Measurements from ENCODE around the gene OLIG2. TPM values are rescaled to one million over a fixed set of nuclear protein-coding genes. Genes with fewer than 3 reads are reported as not detected.

OLIG2 gene
- total and polyA plus RNA-seq, 2 of the 13 experiments (the other 11 are each of a cell fraction or from before 2014, with no cell fraction given) = not detected

GRCh38 chr21:33047231-33047630, 21.5 kb downstream of the OLIG2 start:
- FAIRE-seq (no peak), DNase-seq (ENCODE audit: low spot score) (no peak), ATAC-seq (no peak)
- no peak overlapping the region for H3K9ac ChIP-seq (ENCODE audit: insufficient read depth, low read depth, low read length)
- H3K4me1 ChIP-seq (ENCODE audit: insufficient read depth, low read length) = no peaks in the 10 kb centered on the region
- H3K79me2 ChIP-seq (ENCODE audit: insufficient read depth, low read length) = no peaks in the 10 kb centered on the region
- TF ChIP-seq MYPOP (CRISPR knock-in tag; IDR thresholded peaks at IDR 0.05) = no peak
- TF ChIP-seq ZSCAN29 (CRISPR knock-in tag; conservative IDR thresholded peaks at IDR 0.05) = no peak
- TF ChIP-seq ATRX (CRISPR knock-in tag; IDR thresholded peaks at IDR 0.05; ENCODE audit: borderline replicate concordance) = no peak
- no peak for TF ChIP-seq HNRNPUL1 (IDR thresholded peaks at IDR 0.05; ENCODE audit: low read depth, low read length)
- no peak for TF ChIP-seq ZNF431 (CRISPR knock-in tag; IDR thresholded peaks at IDR 0.05; ENCODE audit: borderline replicate concordance, low read depth)
- TF ChIP-seq HDAC2 (CRISPR knock-in tag; IDR thresholded peaks at IDR 0.05) = no peak
- TF ChIP-seq ZNF761 (CRISPR knock-in tag; conservative IDR thresholded peaks at IDR 0.05) = no peak
- ChIA-PET CTCF (ENCODE audit: low intra/inter-chr PET ratio, low total read pairs) (no interaction called here), POLR2A (no interaction called here)
- no peak overlapping the region for H3K27ac ChIP-seq (ENCODE audit: extremely low read length, insufficient read depth, low read length)
- H3K9me3 ChIP-seq (ENCODE audit: low read length) = no peaks in the 10 kb centered on the region
- peaks cover 0 to 32% of the 10 kb centered on the region in 2 experiments; a peak in 3 of 5 replicates for H3K27me3 ChIP-seq (ENCODE audit: control insufficient read depth in 1 of 2, insufficient read depth in 2 of 2, low read length in 2 of 2)
- BruUV-seq (replicated peaks) = no TSS peak
- H3K4me3 ChIP-seq (replicated peaks in 1 of 3; ENCODE audit: insufficient read depth in 1 of 3, low read depth in 2 of 3, low read length in 3 of 3) = no peak overlapping the region
- H4K20me1 ChIP-seq (ENCODE audit: insufficient read depth, low read length) = no peaks in the 10 kb centered on the region
- 9% methylated on average over 5 of the region's 5 CpGs for WGBS (ENCODE audit: low lambda C conversion rate)
- in situ Hi-C loops (cut with HindIII; ENCODE audit: extremely low pct_ligation_motif_present, low pct_unique_long_range_greater_than_20kb) (no loop called here), intact Hi-C loops (cut with micrococcal nuclease; ENCODE audit: unreplicated experiment) (no loop called here)
- H2AFZ ChIP-seq (ENCODE audit: low read length) = no peak overlapping the region
- no peaks in the 10 kb centered on the region for H3K36me3 ChIP-seq (replicated peaks in 1 of 2; ENCODE audit: control insufficient read depth in 1 of 2, insufficient read depth in 2 of 2, low read length in 2 of 2)
- H3K4me2 ChIP-seq (ENCODE audit: low read depth, low read length) = no peak overlapping the region

DNA sequence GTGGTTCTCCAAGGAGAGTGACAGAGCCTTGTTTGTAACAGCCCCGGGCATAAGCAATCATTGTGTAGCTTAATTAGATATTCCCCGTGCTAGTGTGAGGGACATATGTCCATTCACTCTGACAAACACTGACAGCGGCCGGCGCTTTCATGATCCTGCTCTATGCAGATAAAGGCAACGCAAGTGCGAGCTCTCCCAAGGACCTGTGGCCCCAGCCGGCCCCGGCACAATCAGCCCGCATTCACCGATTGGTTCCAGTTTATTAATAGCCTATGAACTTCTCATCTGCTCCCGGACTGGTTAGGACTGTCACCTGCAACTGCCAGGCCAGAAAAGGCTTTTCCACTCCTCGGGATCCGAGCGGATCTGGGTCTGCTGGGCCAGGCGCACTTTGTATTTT, 26.2 kb downstream of the OLIG2 start:
- no peak overlapping the region for H3K4me2 ChIP-seq (ENCODE audit: low read depth, low read length)
- intact Hi-C loops (cut with micrococcal nuclease; ENCODE audit: unreplicated experiment) = no loop called here
- no peaks in the 10 kb centered on the region for H3K4me1 ChIP-seq (ENCODE audit: insufficient read depth, low read length)
- POLR2A ChIA-PET = no interaction called here
- no peak overlapping the region for H2AFZ ChIP-seq (ENCODE audit: low read length)
- H3K79me2 ChIP-seq (ENCODE audit: insufficient read depth, low read length) = no peaks in the 10 kb centered on the region
- H3K9me3 ChIP-seq (ENCODE audit: low read length) = no peaks in the 10 kb centered on the region
- CTCF ChIA-PET (ENCODE audit: low intra/inter-chr PET ratio, low total read pairs) = no interaction called here
- no peak for DNase-seq (ENCODE audit: low spot score)
- H3K27me3 ChIP-seq (ENCODE audit: control insufficient read depth in 1 of 2, insufficient read depth in 2 of 2, low read length in 2 of 2) = peaks cover 0 to 33% of the 10 kb centered on the region in 2 experiments; a peak in 3 of 5 replicates
- H3K36me3 ChIP-seq (replicated peaks in 1 of 2; ENCODE audit: control insufficient read depth in 1 of 2, insufficient read depth in 2 of 2, low read length in 2 of 2) = no peaks in the 10 kb centered on the region
- WGBS (ENCODE audit: low lambda C conversion rate) = 41% methylated on average over 16 of the region's 16 CpGs
- TF ChIP-seq BCL6 (CRISPR knock-in tag; IDR thresholded peaks at IDR 0.05) = no peak
- TF ChIP-seq ZNF24 (IDR thresholded peaks at IDR 0.05) = no peak
- no peak for TF ChIP-seq MIXL1 (CRISPR knock-in tag; IDR thresholded peaks at IDR 0.05)
- no peak for TF ChIP-seq ZSCAN5A (CRISPR knock-in tag; IDR thresholded peaks at IDR 0.05; ENCODE audit: borderline replicate concordance)
- no peak for TF ChIP-seq ZFP37 (CRISPR knock-in tag; IDR thresholded peaks at IDR 0.05; ENCODE audit: borderline replicate concordance)
- H4K20me1 ChIP-seq (ENCODE audit: insufficient read depth, low read length) = no peaks in the 10 kb centered on the region
- H3K4me3 ChIP-seq (replicated peaks in 1 of 3; ENCODE audit: insufficient read depth in 1 of 3, low read depth in 2 of 3, low read length in 3 of 3) = no peak overlapping the region
- no peak overlapping the region for H3K9ac ChIP-seq (ENCODE audit: insufficient read depth, low read depth, low read length)
- no peak for ATAC-seq
- no peak for FAIRE-seq
- in situ Hi-C loops (cut with HindIII; ENCODE audit: extremely low pct_ligation_motif_present, low pct_unique_long_range_greater_than_20kb) = no loop called here
- BruUV-seq (replicated peaks) = no TSS peak
- no peak overlapping the region for H3K27ac ChIP-seq (ENCODE audit: extremely low read length, insufficient read depth, low read length)

Data from HepG2 (cell line).